Stomach (tissue), 19 donors: ENCODE measurements around the gene PTPRT. TPM values are rescaled to one million over a fixed set of nuclear protein-coding genes. Genes with fewer than 3 reads are reported as not detected.

ENCODE experiments used
- DNase-seq, 2 donors: peaks; one replicate each; pipeline versions ENCODE4 v3.0.0 to v3.0.0-alpha.2; 2013 to 2019
- H3K27ac ChIP-seq, 5 donors: fragments of 200-600 bp in 4 of 5; sonication (generic) in 4 of 5; one replicate each; pipeline ENCODE4 v1.5.1; 2013 to 2019; ENCODE audit warnings: mild to moderate bottlenecking in 1 of 5, moderate library complexity in 1 of 5
- H3K27me3 ChIP-seq, 3 donors: fragments of 200-600 bp; sonication (generic); one replicate each; pipeline ENCODE4 v1.5.1; 2017 to 2019; ENCODE audit warnings: mixed run types in 1 of 3
- H3K36me3 ChIP-seq, 4 donors: fragments of 200-600 bp; sonication (generic); 1 replicate in 3 of 4; 2 replicates in 1 of 4; pipeline ENCODE4 v1.5.1; 2016 to 2019
- H3K4me1 ChIP-seq, 4 donors: fragments of 200-600 bp; sonication (generic); one replicate each; pipeline ENCODE4 v1.5.1; 2016 to 2019
- H3K4me3 ChIP-seq, 4 donors: fragments of 200-600 bp; sonication (generic) in 3 of 4; one replicate each; pipeline ENCODE4 v1.5.1; 2016 to 2019; ENCODE audit warnings: mild to moderate bottlenecking in 1 of 4
- H3K9me3 ChIP-seq, 4 donors: fragments of 200-600 bp; sonication (generic); one replicate each; pipeline ENCODE4 v1.5.1; 2016 to 2019
- EP300 ChIP-seq: sonication (generic); formaldehyde crosslinking; IDR thresholded peaks from one replicate; pipeline ENCODE4 v1.6.1; 2017; ENCODE audit warnings: antibody characterized with exemption
- POLR2A ChIP-seq, 4 donors: fragments of 450-650 bp; IDR thresholded peaks; one replicate each; pipeline ENCODE4 v1.6.1; 2016; ENCODE audit warnings: antibody characterized with exemption in 4 of 4, control low read depth in 2 of 4, mild to moderate bottlenecking in 1 of 4, moderate library complexity in 1 of 4
- POLR2AphosphoS5 ChIP-seq, 3 donors: sonication (generic); formaldehyde crosslinking; IDR thresholded peaks; one replicate each; pipeline ENCODE4 v1.6.1; 2016; ENCODE audit warnings: antibody characterized with exemption in 3 of 3
- WGBS, 5 donors: extraction: QIAGEN DNeasy Blood & Tissue Kit in 3 of 5; methylation state at CpG; one replicate each; pipeline versions ENCODE4 v1.1.5 to v1.1.7; 2013 to 2018; 5-methylcytosine and 5-hydroxymethylcytosine counted together
- intact Hi-C: fragments of 100-400 bp; cut with DNase I; formaldehyde crosslinking; loops from one replicate; pipeline ENCODE4 v1.15.1; 2023; ENCODE audit warnings: low total_unique reads
- long read RNA-seq, 10 donors: transcript quantifications; one replicate each; lab custom pipeline, GENCODE V29; 2026
- polyA plus RNA-seq, 3 donors: library from polyadenylated mRNA; stranded (reverse); fragments of 200-250 nt; gene quantifications; one replicate each; pipeline ENCODE4 v1.2.3, GENCODE V29; 2013
- total RNA-seq, 5 donors: library from RNA; depleted of rRNA; stranded (reverse); fragments of >200 nt; gene quantifications; one replicate each; pipeline versions ENCODE4 v1.1.0 to v1.2.3, GENCODE V29; 2014 to 2016
- TF ChIP-seq, protein P1 (sequence below), 7 experiments: fragments of 450-650 bp in 4 of 7; fragments of 200-600 bp in 3 of 7; sonication (generic) in 3 of 7; IDR thresholded peaks; one replicate each; pipeline ENCODE4 v1.5.1; 2016 to 2019; ENCODE audit warnings: antibody characterized with exemption in 7 of 7, control low read depth in 2 of 7, mild to moderate bottlenecking in 1 of 7
- donor health status: healthy with polysubstance abuse.
- donor health status: Bipolar disorder and iron deficiency.
- donor health status: healthy.

Gene PTPRT
- total RNA-seq (10 to 100 TPM in 1 of 5 donors, 1 to 10 TPM in 2, not detected in 2; 1.3 to 11.6 (median 4.0) TPM), polyA plus RNA-seq (1 to 10 TPM in 1 of 3 donors, under 1 TPM in 2; 0.05 to 2.1 (median 0.37) TPM)
- long read RNA-seq, donor 1, partial matches to known transcripts = 0 of 1 reads
- long read RNA-seq, donor 1, other reads (novel, unspliced or antisense) = 0 of 1 reads
- long read RNA-seq, donor 2 = 0 reads
- long read RNA-seq, donor 3 = 0 reads
- long read RNA-seq, donor 4 = 0 reads
- long read RNA-seq, donor 5 = 0 reads
- long read RNA-seq, donor 6 = 0 reads
- long read RNA-seq, donor 7 = 0 reads
- long read RNA-seq, donor 8 = 0 reads
- long read RNA-seq, donor 9 = 0 reads
- long read RNA-seq, donor 10 = 0 reads

DNA sequence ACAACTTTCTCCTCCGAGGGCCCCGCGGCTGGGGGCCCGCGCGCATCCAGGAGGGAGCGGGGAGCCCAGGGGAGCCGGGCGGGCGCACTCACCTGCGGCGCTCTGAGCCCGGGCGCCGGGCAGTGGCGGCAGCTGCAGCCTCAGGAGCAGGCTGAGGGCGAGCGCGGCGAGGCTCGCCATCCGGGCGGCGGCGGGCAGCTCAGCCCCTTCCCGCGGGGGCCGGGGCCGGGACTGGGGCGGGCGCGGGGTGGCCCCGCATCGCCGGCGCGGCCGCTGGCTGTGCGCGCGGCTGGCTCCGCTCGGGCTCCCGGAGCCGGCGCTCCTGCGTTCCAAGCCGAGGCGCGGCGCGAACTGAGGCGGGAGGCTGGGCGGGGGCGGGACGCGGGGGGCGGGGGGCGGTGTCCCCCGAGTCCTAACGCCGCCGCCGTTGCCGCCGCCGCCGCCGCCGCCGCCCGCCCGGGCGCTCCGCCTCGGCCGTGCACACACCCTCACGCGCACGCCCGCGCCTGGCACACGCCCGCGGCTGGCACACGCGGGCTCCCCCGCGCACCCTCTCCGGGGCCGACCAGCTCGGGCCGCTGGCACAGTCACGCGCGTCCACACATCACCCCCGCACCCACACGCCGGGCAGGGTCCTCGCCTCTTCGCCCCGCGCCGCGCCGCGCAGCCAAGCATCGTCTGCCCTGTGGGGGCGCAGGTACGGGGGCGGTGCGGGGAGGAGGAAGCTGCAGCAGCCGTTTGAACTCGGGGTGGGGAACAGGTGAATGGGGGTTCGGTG is at the start of gene PTPRT:
Gene PTPRT, minus strand, starts transcription at position 353 of the 778 bp plus-strand sequence. Its CDS starts 173 bp downstream, at position 180.
- intact Hi-C loops = loop anchor here (10.0 kb wide), 1 partner anchor 1445 kb away; no protein-coding TSS in a partner anchor
- no peaks in the 10 kb centered on the region for H3K36me3 ChIP-seq
- 0 to 5% (median 2%) methylated on average over 8 to 112 of the region's 115 CpGs for WGBS, 5 donors
- TF ChIP-seq POLR2A (IDR thresholded peaks at IDR 0.05) = no peak
- no peak for TF ChIP-seq POLR2AphosphoS5 (IDR thresholded peaks at IDR 0.05)
- TF ChIP-seq, protein P1, sequence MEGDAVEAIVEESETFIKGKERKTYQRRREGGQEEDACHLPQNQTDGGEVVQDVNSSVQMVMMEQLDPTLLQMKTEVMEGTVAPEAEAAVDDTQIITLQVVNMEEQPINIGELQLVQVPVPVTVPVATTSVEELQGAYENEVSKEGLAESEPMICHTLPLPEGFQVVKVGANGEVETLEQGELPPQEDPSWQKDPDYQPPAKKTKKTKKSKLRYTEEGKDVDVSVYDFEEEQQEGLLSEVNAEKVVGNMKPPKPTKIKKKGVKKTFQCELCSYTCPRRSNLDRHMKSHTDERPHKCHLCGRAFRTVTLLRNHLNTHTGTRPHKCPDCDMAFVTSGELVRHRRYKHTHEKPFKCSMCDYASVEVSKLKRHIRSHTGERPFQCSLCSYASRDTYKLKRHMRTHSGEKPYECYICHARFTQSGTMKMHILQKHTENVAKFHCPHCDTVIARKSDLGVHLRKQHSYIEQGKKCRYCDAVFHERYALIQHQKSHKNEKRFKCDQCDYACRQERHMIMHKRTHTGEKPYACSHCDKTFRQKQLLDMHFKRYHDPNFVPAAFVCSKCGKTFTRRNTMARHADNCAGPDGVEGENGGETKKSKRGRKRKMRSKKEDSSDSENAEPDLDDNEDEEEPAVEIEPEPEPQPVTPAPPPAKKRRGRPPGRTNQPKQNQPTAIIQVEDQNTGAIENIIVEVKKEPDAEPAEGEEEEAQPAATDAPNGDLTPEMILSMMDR (IDR thresholded peaks at IDR 0.05) = no peak
- peak within 1 kb of the TSS; percentile 17 to 27 (median 24) for H3K4me3 ChIP-seq
- H3K27me3 ChIP-seq = peaks cover 4 to 87% (median 28%) of the 10 kb centered on the region in 3 donors
- peaks cover 0 to 25% (median 11%) of the 10 kb centered on the region in 4 donors for H3K4me1 ChIP-seq
- peak in 1 of 2 donors; percentile 23 for DNase-seq
- no peaks in the 10 kb centered on the region for H3K9me3 ChIP-seq
- no peak within 1 kb of the TSS for H3K27ac ChIP-seq

DNA sequence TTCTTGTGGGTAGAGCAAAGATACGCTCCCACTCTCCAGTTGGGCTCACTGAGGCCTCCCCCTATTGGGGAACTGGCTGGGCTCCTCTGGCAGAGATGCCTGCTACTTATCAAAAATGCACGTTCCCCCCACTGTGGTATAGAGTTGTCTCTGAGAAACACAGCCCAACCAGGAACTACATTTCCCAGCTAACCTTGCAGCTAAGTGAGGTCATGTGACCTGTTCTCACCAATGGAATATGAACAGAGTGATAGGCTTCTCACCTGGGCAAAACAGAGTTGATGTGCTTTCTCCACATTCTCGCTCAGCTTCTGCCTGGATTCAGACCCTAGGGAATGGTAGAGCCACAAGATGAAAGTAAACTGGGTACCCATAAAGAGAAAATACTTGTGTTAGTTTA is 49.1 kb upstream of the PTPRT start:
- TF ChIP-seq, protein P1 (IDR thresholded peaks at IDR 0.05) = no peak
- TF ChIP-seq EP300 (no peak), POLR2A (IDR thresholded peaks at IDR 0.05) (no peak), POLR2AphosphoS5 (IDR thresholded peaks at IDR 0.05) (no peak)
- intact Hi-C loops = no loop called here
- no peak overlapping the region for H3K27ac ChIP-seq

DNA sequence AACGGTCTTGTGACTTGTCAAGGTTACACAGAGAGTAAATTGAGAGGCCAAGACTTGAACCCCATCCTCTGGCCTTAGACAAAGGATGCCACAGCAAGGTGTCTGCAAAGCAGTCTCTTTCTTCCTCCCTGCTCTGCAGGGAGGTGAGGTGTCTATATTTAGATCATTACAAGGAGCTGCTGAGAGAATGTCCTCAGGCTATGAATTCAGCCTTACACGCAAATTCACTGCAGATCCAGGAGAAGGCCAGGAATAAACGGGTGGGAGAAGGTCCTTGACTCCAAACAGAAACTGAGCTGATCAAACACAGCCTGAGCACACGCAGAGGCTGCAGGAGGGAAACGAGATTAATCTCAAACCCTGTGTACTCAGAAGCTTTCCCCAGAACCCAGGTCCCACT is 48.6 kb upstream of the PTPRT start:
- H3K4me1 ChIP-seq = no peaks in the 10 kb centered on the region
- intact Hi-C loops = no loop called here
- TF ChIP-seq POLR2A (IDR thresholded peaks at IDR 0.05) = no peak
- TF ChIP-seq POLR2AphosphoS5 (IDR thresholded peaks at IDR 0.05) = no peak
- TF ChIP-seq EP300 = no peak
- TF ChIP-seq, protein P1 (IDR thresholded peaks at IDR 0.05) = no peak

More for the DNA sequence above, 49.1 kb upstream of the PTPRT start:
- WGBS, 5 donors = 55 to 77% (median 67%) methylated on average over 3 of the region's 3 CpGs
- no peak overlapping the region for H3K4me3 ChIP-seq
- H3K36me3 ChIP-seq = no peaks in the 10 kb centered on the region
- DNase-seq = no peak
- H3K27me3 ChIP-seq = peaks cover 0 to 64% (median 0%) of the 10 kb centered on the region in 3 donors
- H3K4me1 ChIP-seq = no peaks in the 10 kb centered on the region
- H3K9me3 ChIP-seq = peaks cover 0 to 10% (median 0%) of the 10 kb centered on the region in 4 donors

DNA sequence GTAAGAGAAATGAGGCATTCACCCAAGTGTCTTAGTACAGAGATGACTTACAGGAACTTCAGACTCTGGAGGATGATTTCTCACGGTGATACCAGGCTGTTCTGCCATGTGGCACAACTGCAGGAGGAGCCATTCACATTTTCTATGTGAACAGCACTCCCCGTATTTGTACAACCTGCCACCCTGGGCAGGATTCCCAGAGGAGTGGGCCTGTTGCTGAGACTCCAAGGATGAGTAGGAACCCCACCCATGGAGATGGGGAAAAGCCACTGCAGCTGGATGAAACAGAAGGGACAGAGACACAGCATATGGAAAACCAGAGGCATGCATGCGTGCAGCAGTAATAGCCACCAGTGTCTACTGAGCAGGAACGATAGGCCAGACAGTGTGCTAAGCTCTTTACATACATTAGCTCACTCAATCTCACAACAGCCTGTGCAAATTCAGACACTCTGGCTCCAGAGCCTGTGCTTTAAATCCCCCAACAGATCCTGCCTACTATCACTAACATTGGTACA is 48.0 kb upstream of the PTPRT start:
- H3K27ac ChIP-seq = no peak overlapping the region
- H3K27me3 ChIP-seq = peaks cover 0 to 56% (median 0%) of the 10 kb centered on the region in 3 donors
- no peaks in the 10 kb centered on the region for H3K4me1 ChIP-seq
- H3K4me3 ChIP-seq = no peak overlapping the region
- intact Hi-C loops = no loop called here
- 71 to 88% (median 78%) methylated on average over 4 of the region's 4 CpGs for WGBS, 5 donors
- no peaks in the 10 kb centered on the region for H3K36me3 ChIP-seq
- peaks cover 0 to 10% (median 0%) of the 10 kb centered on the region in 4 donors for H3K9me3 ChIP-seq
- no peak for DNase-seq
- TF ChIP-seq, protein P1 (IDR thresholded peaks at IDR 0.05) = no peak
- no peak for TF ChIP-seq POLR2A (IDR thresholded peaks at IDR 0.05)
- TF ChIP-seq EP300 = no peak
- no peak for TF ChIP-seq POLR2AphosphoS5 (IDR thresholded peaks at IDR 0.05)

More for the DNA sequence above, 48.6 kb upstream of the PTPRT start:
- no peak for DNase-seq
- WGBS, 5 donors = 24 to 33% (median 28%) methylated on average over 5 of the region's 5 CpGs
- no peaks in the 10 kb centered on the region for H3K36me3 ChIP-seq
- peaks cover 0 to 62% (median 0%) of the 10 kb centered on the region in 3 donors for H3K27me3 ChIP-seq
- no peak overlapping the region for H3K27ac ChIP-seq
- H3K4me3 ChIP-seq = no peak overlapping the region
- peaks cover 0 to 10% (median 0%) of the 10 kb centered on the region in 4 donors for H3K9me3 ChIP-seq
